GM23338 (cell line): Measurements from ENCODE around the gene TULP4. TPM values are rescaled to one million over a fixed set of nuclear protein-coding genes. Genes with fewer than 3 reads are reported as not detected.

Experiments used
- ATAC-seq: fragments of 200-7000 bp; cut with Tn5 transposase; 3 replicates; pipeline ENCODE4 v1.9.1; 2020
- DNase-seq: peaks from one replicate; pipeline ENCODE4 v3.0.0-alpha.2; 2015; ENCODE audit warnings: low spot score
- H2AFZ ChIP-seq: fragments of 200-600 bp; sonication (generic); 2 replicates; pipeline ENCODE4 v1.8.0; 2016; ENCODE audit warnings: antibody characterized with exemption, mild to moderate bottlenecking, moderate library complexity
- H3F3A ChIP-seq: fragments of 200-600 bp; sonication (generic); replicated peaks from 2 replicates; pipeline ENCODE4 v1.8.0; 2017; ENCODE audit warnings: antibody characterized with exemption, mixed run types, low read depth
- H3K27ac ChIP-seq: fragments of 200-600 bp; sonication (generic); 2 replicates; pipeline ENCODE4 v1.6.1; 2016; ENCODE audit warnings: low read depth
- H3K27me3 ChIP-seq: fragments of 200-600 bp; sonication (generic); 2 replicates; pipeline ENCODE4 v1.8.0; 2016; ENCODE audit warnings: mild to moderate bottlenecking, mixed run types, moderate library complexity; ENCODE audit not compliant: insufficient read depth
- H3K36me3 ChIP-seq: fragments of 200-600 bp; sonication (generic); 2 replicates; pipeline ENCODE4 v1.8.0; 2016; ENCODE audit warnings: mild to moderate bottlenecking; ENCODE audit not compliant: insufficient read depth
- H3K4me1 ChIP-seq: fragments of 200-600 bp; sonication (generic); 2 replicates; pipeline ENCODE4 v1.8.0; 2016; ENCODE audit warnings: mild to moderate bottlenecking, moderate library complexity; ENCODE audit not compliant: insufficient read depth
- H3K4me2 ChIP-seq: fragments of 200-600 bp; sonication (generic); 2 replicates; pipeline ENCODE4 v1.7.1; 2017; ENCODE audit warnings: mixed run types
- H3K4me3 ChIP-seq: fragments of 200-600 bp; sonication (generic); 2 replicates; pipeline ENCODE4 v1.6.1; 2016; ENCODE audit warnings: mixed run types
- H3K79me2 ChIP-seq: fragments of 200-600 bp; sonication (generic); replicated peaks from 2 replicates; pipeline ENCODE4 v1.8.0; 2017; ENCODE audit warnings: mild to moderate bottlenecking; ENCODE audit not compliant: insufficient read depth
- H3K9me2 ChIP-seq: fragments of 200-600 bp; sonication (generic); 2 replicates; pipeline ENCODE4 v1.8.0; 2017; ENCODE audit not compliant: insufficient read depth
- H4K20me1 ChIP-seq: fragments of 200-600 bp; sonication (generic); replicated peaks from 2 replicates; pipeline ENCODE4 v1.8.0; 2017; ENCODE audit warnings: mild to moderate bottlenecking; ENCODE audit not compliant: insufficient read depth
- H3K27ac Mint-ChIP-seq: 2 replicates; pipeline ENCODE4 v1.8.0; 2020; ENCODE audit warnings: inconsistent platforms, mild to moderate bottlenecking, moderate library complexity, mixed read lengths
- H3K27me3 Mint-ChIP-seq: 3 replicates; pipeline ENCODE4 v1.8.0; 2022; ENCODE audit warnings: low read depth, mild to moderate bottlenecking, moderate library complexity, mixed read lengths, inconsistent platforms; ENCODE audit not compliant: insufficient read depth, poor library complexity
- H3K36me3 Mint-ChIP-seq: 3 replicates; pipeline ENCODE4 v1.8.0; 2021; ENCODE audit warnings: low read depth, mild to moderate bottlenecking, inconsistent platforms, moderate library complexity, mixed read lengths
- H3K4me1 Mint-ChIP-seq: 3 replicates; pipeline ENCODE4 v1.8.0; 2020; ENCODE audit warnings: mild to moderate bottlenecking, inconsistent platforms, mixed read lengths
- H3K4me3 Mint-ChIP-seq: 3 replicates; pipeline ENCODE4 v1.8.0; 2021; ENCODE audit warnings: moderate library complexity, mild to moderate bottlenecking, inconsistent platforms, mixed read lengths
- H3K9me3 Mint-ChIP-seq: 3 replicates; pipeline ENCODE4 v1.8.0; 2020; ENCODE audit warnings: moderate library complexity, mild to moderate bottlenecking, inconsistent platforms, mixed read lengths
- CTCF ChIP-seq, 2 experiments: fragments of 200-600 bp in 1 of 2; sonication (generic) in 1 of 2; conservative IDR thresholded peaks; 2 replicates each; pipeline versions ENCODE4 v1.5.1 to v1.6.1; 2016 to 2017; ENCODE audit warnings: antibody characterized with exemption in 2 of 2, low read depth in 2 of 2, mild to moderate bottlenecking in 2 of 2, moderate library complexity in 1 of 2
- EZH2 ChIP-seq: fragments of 200-600 bp; sonication (generic); IDR thresholded peaks from one replicate; pipeline ENCODE4 v1.8.0; 2017; ENCODE audit warnings: antibody characterized with exemption, mild to moderate bottlenecking, low read depth; ENCODE audit not compliant: unreplicated experiment
- NANOG ChIP-seq: IDR thresholded peaks from 2 replicates; pipeline ENCODE4 v1.6.1; 2016; ENCODE audit warnings: antibody characterized with exemption, borderline replicate concordance
- POLR2AphosphoS5 ChIP-seq: IDR thresholded peaks from 2 replicates; pipeline ENCODE4 v1.6.1; 2016; ENCODE audit warnings: antibody characterized with exemption, low read depth
- ZNF331 ChIP-seq: fragments of 250-450 bp; sonication (Bioruptor Pico); IDR thresholded peaks from 2 replicates; pipeline ENCODE4 v1.5.0; 2020; ENCODE audit warnings: low read depth, mild to moderate bottlenecking, moderate library complexity
- polyA plus RNA-seq: library from polyadenylated mRNA; unstranded; fragments of >200 nt; fragmentation: Nextera tagmentation; extraction: Ambion mirVana; gene quantifications from 2 replicates; pipeline ENCODE4 v1.2.1, GENCODE V29; 2016
- total RNA-seq: library from RNA; depleted of rRNA; stranded (reverse); fragments of >200 nt; shearing (Covaris generic); gene quantifications from 2 replicates; pipeline ENCODE4 v1.2.3, GENCODE V29; 2014
- TF ChIP-seq, protein P1 (sequence below): fragments of 250-450 bp; sonication (Bioruptor Pico); IDR thresholded peaks from 2 replicates; pipeline ENCODE4 v1.5.0; 2020; ENCODE audit warnings: mild to moderate bottlenecking, moderate library complexity
- TF ChIP-seq, protein P2 (sequence below): IDR thresholded peaks from 2 replicates; pipeline ENCODE4 v1.6.1; 2016; ENCODE audit warnings: antibody characterized with exemption

TULP4 gene
- total and polyA plus RNA-seq, 2 experiments from 2014 or later = 31.2 to 50.2 TPM

- peaks cover 76% of the 10 kb centered on the region for H3K36me3 Mint-ChIP-seq
- ATAC-seq (peak; percentile 70), DNase-seq (peak; percentile 8)
- Histone ChIP-seq H3K4me1 (peaks cover 15% of the 10 kb centered on the region; the same call in 1 of the 2 replicates), H3F3A (no peaks in the 10 kb centered on the region), H3K4me3 (no peak overlapping the region), H4K20me1 (no peaks in the 10 kb centered on the region), H3K79me2 (peaks cover 17% of the 10 kb centered on the region; the same call in 1 of the 2 replicates), H3K9me2 (no peaks in the 10 kb centered on the region), H2AFZ (no peak overlapping the region), H3K27ac (no peak overlapping the region), H3K36me3 (no peaks in the 10 kb centered on the region), H3K27me3 (no peaks in the 10 kb centered on the region), H3K4me2 (no peak overlapping the region)
- peak overlapping the region; percentile 70 for H3K27ac Mint-ChIP-seq
- H3K27me3 Mint-ChIP-seq = peaks cover 2% of the 10 kb centered on the region
- TF ChIP-seq, protein P1, sequence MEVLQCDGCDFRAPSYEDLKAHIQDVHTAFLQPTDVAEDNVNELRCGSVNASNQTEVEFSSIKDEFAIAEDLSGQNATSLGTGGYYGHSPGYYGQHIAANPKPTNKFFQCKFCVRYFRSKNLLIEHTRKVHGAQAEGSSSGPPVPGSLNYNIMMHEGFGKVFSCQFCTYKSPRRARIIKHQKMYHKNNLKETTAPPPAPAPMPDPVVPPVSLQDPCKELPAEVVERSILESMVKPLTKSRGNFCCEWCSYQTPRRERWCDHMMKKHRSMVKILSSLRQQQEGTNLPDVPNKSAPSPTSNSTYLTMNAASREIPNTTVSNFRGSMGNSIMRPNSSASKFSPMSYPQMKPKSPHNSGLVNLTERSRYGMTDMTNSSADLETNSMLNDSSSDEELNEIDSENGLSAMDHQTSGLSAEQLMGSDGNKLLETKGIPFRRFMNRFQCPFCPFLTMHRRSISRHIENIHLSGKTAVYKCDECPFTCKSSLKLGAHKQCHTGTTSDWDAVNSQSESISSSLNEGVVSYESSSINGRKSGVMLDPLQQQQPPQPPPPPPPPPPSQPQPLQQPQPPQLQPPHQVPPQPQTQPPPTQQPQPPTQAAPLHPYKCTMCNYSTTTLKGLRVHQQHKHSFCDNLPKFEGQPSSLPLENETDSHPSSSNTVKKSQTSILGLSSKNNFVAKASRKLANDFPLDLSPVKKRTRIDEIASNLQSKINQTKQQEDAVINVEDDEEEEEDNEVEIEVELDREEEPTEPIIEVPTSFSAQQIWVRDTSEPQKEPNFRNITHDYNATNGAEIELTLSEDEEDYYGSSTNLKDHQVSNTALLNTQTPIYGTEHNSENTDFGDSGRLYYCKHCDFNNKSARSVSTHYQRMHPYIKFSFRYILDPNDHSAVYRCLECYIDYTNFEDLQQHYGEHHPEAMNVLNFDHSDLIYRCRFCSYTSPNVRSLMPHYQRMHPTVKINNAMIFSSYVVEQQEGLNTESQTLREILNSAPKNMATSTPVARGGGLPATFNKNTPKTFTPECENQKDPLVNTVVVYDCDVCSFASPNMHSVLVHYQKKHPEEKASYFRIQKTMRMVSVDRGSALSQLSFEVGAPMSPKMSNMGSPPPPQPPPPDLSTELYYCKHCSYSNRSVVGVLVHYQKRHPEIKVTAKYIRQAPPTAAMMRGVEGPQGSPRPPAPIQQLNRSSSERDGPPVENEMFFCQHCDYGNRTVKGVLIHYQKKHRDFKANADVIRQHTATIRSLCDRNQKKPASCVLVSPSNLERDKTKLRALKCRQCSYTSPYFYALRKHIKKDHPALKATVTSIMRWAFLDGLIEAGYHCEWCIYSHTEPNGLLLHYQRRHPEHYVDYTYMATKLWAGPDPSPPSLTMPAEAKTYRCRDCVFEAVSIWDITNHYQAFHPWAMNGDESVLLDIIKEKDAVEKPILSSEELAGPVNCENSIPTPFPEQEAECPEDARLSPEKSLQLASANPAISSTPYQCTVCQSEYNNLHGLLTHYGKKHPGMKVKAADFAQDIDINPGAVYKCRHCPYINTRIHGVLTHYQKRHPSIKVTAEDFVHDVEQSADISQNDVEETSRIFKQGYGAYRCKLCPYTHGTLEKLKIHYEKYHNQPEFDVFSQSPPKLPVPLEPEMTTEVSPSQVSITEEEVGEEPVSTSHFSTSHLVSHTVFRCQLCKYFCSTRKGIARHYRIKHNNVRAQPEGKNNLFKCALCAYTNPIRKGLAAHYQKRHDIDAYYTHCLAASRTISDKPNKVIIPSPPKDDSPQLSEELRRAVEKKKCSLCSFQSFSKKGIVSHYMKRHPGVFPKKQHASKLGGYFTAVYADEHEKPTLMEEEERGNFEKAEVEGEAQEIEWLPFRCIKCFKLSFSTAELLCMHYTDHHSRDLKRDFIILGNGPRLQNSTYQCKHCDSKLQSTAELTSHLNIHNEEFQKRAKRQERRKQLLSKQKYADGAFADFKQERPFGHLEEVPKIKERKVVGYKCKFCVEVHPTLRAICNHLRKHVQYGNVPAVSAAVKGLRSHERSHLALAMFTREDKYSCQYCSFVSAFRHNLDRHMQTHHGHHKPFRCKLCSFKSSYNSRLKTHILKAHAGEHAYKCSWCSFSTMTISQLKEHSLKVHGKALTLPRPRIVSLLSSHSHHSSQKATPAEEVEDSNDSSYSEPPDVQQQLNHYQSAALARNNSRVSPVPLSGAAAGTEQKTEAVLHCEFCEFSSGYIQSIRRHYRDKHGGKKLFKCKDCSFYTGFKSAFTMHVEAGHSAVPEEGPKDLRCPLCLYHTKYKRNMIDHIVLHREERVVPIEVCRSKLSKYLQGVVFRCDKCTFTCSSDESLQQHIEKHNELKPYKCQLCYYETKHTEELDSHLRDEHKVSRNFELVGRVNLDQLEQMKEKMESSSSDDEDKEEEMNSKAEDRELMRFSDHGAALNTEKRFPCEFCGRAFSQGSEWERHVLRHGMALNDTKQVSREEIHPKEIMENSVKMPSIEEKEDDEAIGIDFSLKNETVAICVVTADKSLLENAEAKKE = no peak
- TF ChIP-seq ZNF331 (CRISPR knock-in tag) = no peak
- no peak for TF ChIP-seq NANOG
- TF ChIP-seq POLR2AphosphoS5 = no peak
- TF ChIP-seq CTCF (conservative IDR thresholded peaks at IDR 0.05; ENCODE audit: low read depth in 2 of 2) = no peak
- no peak for TF ChIP-seq EZH2
- TF ChIP-seq, protein P2, sequence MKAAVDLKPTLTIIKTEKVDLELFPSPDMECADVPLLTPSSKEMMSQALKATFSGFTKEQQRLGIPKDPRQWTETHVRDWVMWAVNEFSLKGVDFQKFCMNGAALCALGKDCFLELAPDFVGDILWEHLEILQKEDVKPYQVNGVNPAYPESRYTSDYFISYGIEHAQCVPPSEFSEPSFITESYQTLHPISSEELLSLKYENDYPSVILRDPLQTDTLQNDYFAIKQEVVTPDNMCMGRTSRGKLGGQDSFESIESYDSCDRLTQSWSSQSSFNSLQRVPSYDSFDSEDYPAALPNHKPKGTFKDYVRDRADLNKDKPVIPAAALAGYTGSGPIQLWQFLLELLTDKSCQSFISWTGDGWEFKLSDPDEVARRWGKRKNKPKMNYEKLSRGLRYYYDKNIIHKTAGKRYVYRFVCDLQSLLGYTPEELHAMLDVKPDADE = no peak
- H3K9me3 Mint-ChIP-seq = peaks cover 30% of the 10 kb centered on the region
- H3K4me1 Mint-ChIP-seq = peaks cover 31% of the 10 kb centered on the region
- no peak overlapping the region for H3K4me3 Mint-ChIP-seq
Observed at GRCh38 chr6:158312672-158313397, 570 bp downstream of the TULP4 start.
